GM12878 (cell line): ENCODE data around the gene DYNLT2. TPM values are rescaled to one million over a fixed set of nuclear protein-coding genes. Genes with fewer than 3 reads are reported as not detected.
A peak's percentile ranks its signal among the peaks of the same experiment; 100 is the strongest.

Source experiments
- ATAC-seq: fragments of 200-7000 bp; cut with Tn5 transposase; 3 replicates; pipeline ENCODE4 v1.9.1; 2020; ENCODE audit warnings: mild to moderate bottlenecking, moderate library complexity
- BruUV-seq: library from RNA; stranded (reverse); fragments of 400-500 nt; replicated peaks from 2 replicates; lab custom pipeline; 2021; lab: Mats Ljungman, UMichigan
- CTCF ChIA-PET: fragments of 300-600 bp; sonication (Branson Sonifier 250); formaldehyde crosslinking; extraction: SDS; loops from one replicate; lab custom pipeline; 2021; ENCODE audit warnings: inconsistent platforms; lab: Yijun Ruan, JAX
- POLR2A ChIA-PET: fragments of 350-600 bp; formaldehyde crosslinking; extraction: SDS; loops from one replicate; lab custom pipeline; 2021; ENCODE audit warnings: inconsistent platforms; lab: Charles Lee
- RAD21 ChIA-PET: fragments of 300-600 bp; sonication (Branson Sonifier 250); formaldehyde crosslinking; loops from one replicate; lab custom pipeline; 2023; ENCODE audit warnings: antibody characterized with exemption; ENCODE audit not compliant: unreplicated experiment; lab: Charles Lee
- SMC1A ChIA-PET: fragments of 300-600 bp; sonication (Branson Sonifier 250); formaldehyde crosslinking; loops from one replicate; lab custom pipeline; 2023; ENCODE audit not compliant: unreplicated experiment, uncharacterized antibody; lab: Charles Lee
- DNase-seq: peaks from one replicate; pipeline ENCODE4 v3.0.0-alpha.2; 2011; ENCODE audit warnings: low read depth, low spot score
- FAIRE-seq: peaks from 3 replicates; lab custom pipeline; 2011; peaks lifted over from hg19 to GRCh38; lab: Jason Lieb, UNC
- H2AFZ ChIP-seq: 2 replicates; pipeline ENCODE4 v1.6.0; 2011; ENCODE audit warnings: low read depth, low read length, control low read depth; ENCODE audit not compliant: control insufficient read depth
- H3K27ac ChIP-seq: 2 replicates; pipeline ENCODE4 v1.5.1; 2011; ENCODE audit warnings: control low read depth; ENCODE audit not compliant: control insufficient read depth, insufficient read depth
- H3K27me3 ChIP-seq, 2 experiments: replicated peaks in 1 of 2; 2 replicates each; pipeline versions ENCODE4 v1.6.0 to v1.6.1; 2011; ENCODE audit warnings: low read length in 1 of 2; ENCODE audit not compliant: control insufficient read depth in 2 of 2, insufficient read depth in 2 of 2
- H3K36me3 ChIP-seq, 2 experiments: 2 replicates each; pipeline ENCODE4 v1.5.1; 2011; ENCODE audit warnings: low read length in 1 of 2; ENCODE audit not compliant: control insufficient read depth in 2 of 2, insufficient read depth in 2 of 2
- H3K4me1 ChIP-seq: 2 replicates; pipeline ENCODE4 v1.6.1; 2011; ENCODE audit warnings: mild to moderate bottlenecking, low read length, moderate library complexity, mixed read lengths; ENCODE audit not compliant: control insufficient read depth, insufficient read depth
- H3K4me2 ChIP-seq: 2 replicates; pipeline ENCODE4 v1.6.0; 2011; ENCODE audit warnings: control low read depth; ENCODE audit not compliant: control insufficient read depth, insufficient read depth
- H3K4me3 ChIP-seq: fragments of 200-600 bp; sonication (generic); 2 replicates; pipeline ENCODE4 v1.5.1; 2016
- H3K79me2 ChIP-seq: 2 replicates; pipeline ENCODE4 v1.6.0; 2011; ENCODE audit warnings: low read length; ENCODE audit not compliant: control insufficient read depth, insufficient read depth
- H3K9ac ChIP-seq: 2 replicates; pipeline ENCODE4 v1.8.0; 2011; ENCODE audit warnings: low read length, control low read depth, mixed read lengths; ENCODE audit not compliant: control insufficient read depth, insufficient read depth
- H3K9me3 ChIP-seq: replicated peaks from 3 replicates; pipeline ENCODE4 v1.5.1; 2011; ENCODE audit warnings: mild to moderate bottlenecking, low read length; ENCODE audit not compliant: control insufficient read depth, insufficient read depth
- H4K20me1 ChIP-seq: 2 replicates; pipeline ENCODE4 v1.6.0; 2011; ENCODE audit not compliant: control insufficient read depth, insufficient read depth
- ATF7 ChIP-seq: fragments of 450-650 bp; IDR thresholded peaks from 2 replicates; pipeline ENCODE4 v1.6.1; 2016; ENCODE audit warnings: low read depth, mild to moderate bottlenecking
- BRCA1 ChIP-seq: IDR thresholded peaks from 2 replicates; pipeline ENCODE4 v1.6.1; 2011; ENCODE audit warnings: low read depth, low read length, improper control_type of control experiment
- CHD4 ChIP-seq: fragments of 200-600 bp; sonication (generic); IDR thresholded peaks from 2 replicates; pipeline ENCODE4 v1.6.1; 2016; ENCODE audit warnings: mild to moderate bottlenecking
- CREM ChIP-seq: IDR thresholded peaks from 2 replicates; pipeline ENCODE4 v1.6.1; 2014; ENCODE audit warnings: antibody characterized with exemption, low read depth
- IKZF1 ChIP-seq: fragments of 450-650 bp; conservative IDR thresholded peaks from 2 replicates; pipeline ENCODE4 v1.6.1; 2017; ENCODE audit warnings: antibody characterized with exemption, mild to moderate bottlenecking
- PAX5 ChIP-seq: IDR thresholded peaks from 2 replicates; pipeline ENCODE4 v1.6.1; 2011; ENCODE audit warnings: low read depth, low read length, borderline replicate concordance
- PRDM15 ChIP-seq: fragments of 450-650 bp; formaldehyde crosslinking; IDR thresholded peaks from 2 replicates; pipeline ENCODE4 v1.4.0; 2020; ENCODE audit warnings: mild to moderate bottlenecking, moderate library complexity
- RB1 ChIP-seq: fragments of 450-650 bp; formaldehyde crosslinking; IDR thresholded peaks from 2 replicates; pipeline ENCODE4 v1.6.1; 2017; ENCODE audit warnings: mild to moderate bottlenecking, borderline replicate concordance
- RCOR1 ChIP-seq: conservative IDR thresholded peaks from 2 replicates; pipeline ENCODE4 v1.6.1; 2012; ENCODE audit warnings: low read depth, low read length, improper control_type of control experiment
- SIN3A ChIP-seq: IDR thresholded peaks from 2 replicates; pipeline ENCODE4 v1.6.1; 2012; ENCODE audit warnings: low read depth, low read length, improper control_type of control experiment
- STAT3 ChIP-seq: IDR thresholded peaks from 2 replicates; pipeline ENCODE4 v1.6.1; 2011; ENCODE audit warnings: low read depth, low read length, improper control_type of control experiment
- YBX1 ChIP-seq: fragments of 450-650 bp; IDR thresholded peaks from 2 replicates; pipeline ENCODE4 v1.6.1; 2016; ENCODE audit warnings: antibody characterized with exemption
- ZNF592 ChIP-seq: fragments of 450-650 bp; IDR thresholded peaks from 2 replicates; pipeline ENCODE4 v1.6.1; 2017; ENCODE audit warnings: mild to moderate bottlenecking, moderate library complexity
- WGBS: methylation state at CpG from one replicate; pipeline ENCODE4 v1.1.6; 2016; ENCODE audit warnings: low lambda C conversion rate; ENCODE audit not compliant: insufficient replicate concordance, insufficient coverage; ENCODE audit errors: missing lambda C conversion rate; 5-methylcytosine and 5-hydroxymethylcytosine counted together
- in situ Hi-C: fragments of 300-500 bp; cut with MboI; formaldehyde crosslinking; loops from 9 replicates; pipeline ENCODE4 v1.14.3; 2018; ENCODE audit warnings: mixed read lengths
- intact Hi-C: fragments of 100-400 bp; cut with micrococcal nuclease; formaldehyde crosslinking; loops from one replicate; pipeline ENCODE4 v1.14.2; 2022; ENCODE audit not compliant: unreplicated experiment
- polyA plus RNA-seq, 11 experiments: library from polyadenylated mRNA; depleted of rRNA in 4 of 11; unstranded in 6 of 11; stranded (reverse) in 5 of 11; fragments of >200 nt; fragmentation: Nextera tagmentation in 4 of 11; fragmentation: Illumina TruSeq in 1 of 11; extraction: Ambion mirVana in 4 of 11; extraction: Trizol in 1 of 11; gene quantifications; 1 replicate in 1 of 11; 2 replicates in 10 of 11; pipeline versions ENCODE4 v1.2.1 to v1.2.3, GENCODE V29; 2011 to 2016; ENCODE audit warnings: inconsistent platforms in 2 of 11, missing spikeins in 2 of 11, low read depth in 1 of 11
- total RNA-seq, 4 experiments: library from RNA; depleted of rRNA in 3 of 4; stranded (reverse); fragments of >200 nt in 3 of 4; fragmentation: Illumina TruSeq in 1 of 4; extraction: Trizol in 1 of 4; gene quantifications; 2 replicates each; pipeline versions ENCODE4 v1.2.1 to v1.2.3, GENCODE V29; 2013 to 2021
- TF ChIP-seq, protein P1 (sequence below): fragments of 450-650 bp; formaldehyde crosslinking; IDR thresholded peaks from 2 replicates; pipeline ENCODE4 v1.5.0; 2022; ENCODE audit warnings: mild to moderate bottlenecking, missing genetic modification characterization

Gene DYNLT2
- total and polyA plus RNA-seq, 10 of the 15 experiments (the other 5 are each of a cell fraction or from before 2014, with no cell fraction given) = 2.2 to 5.9 (median 5.4) TPM

DNA sequence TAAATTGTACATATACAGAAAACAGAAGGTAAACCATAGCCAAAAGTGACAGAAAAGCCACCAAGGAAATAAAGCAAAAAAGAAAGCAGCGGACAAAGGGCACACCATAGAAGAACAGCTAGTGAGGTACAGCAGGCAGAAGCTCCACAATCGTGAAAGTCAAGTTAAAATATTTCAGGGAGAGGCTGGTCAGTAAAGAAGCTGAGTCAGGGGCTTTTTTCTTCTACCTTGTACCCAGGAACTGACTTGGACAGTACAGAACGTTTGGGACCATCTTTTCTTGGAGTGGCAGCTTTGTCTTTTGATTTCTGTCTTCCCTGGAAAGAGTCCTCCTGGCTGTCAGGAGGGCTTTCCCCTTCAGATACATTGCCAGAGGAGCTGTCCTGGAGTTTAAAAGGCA, 41.4 kb downstream of the DYNLT2 start:
- no peaks in the 10 kb centered on the region for H4K20me1 ChIP-seq
- TF ChIP-seq ZNF592 (no peak), STAT3 (no peak), BRCA1 (no peak), RB1 (no peak), YBX1 (no peak), PAX5 (no peak), PRDM15 (CRISPR knock-in tag) (no peak), ATF7 (no peak), CHD4 (no peak), SIN3A (no peak), CREM (no peak), IKZF1 (no peak), RCOR1 (no peak)
- TF ChIP-seq, protein P1, sequence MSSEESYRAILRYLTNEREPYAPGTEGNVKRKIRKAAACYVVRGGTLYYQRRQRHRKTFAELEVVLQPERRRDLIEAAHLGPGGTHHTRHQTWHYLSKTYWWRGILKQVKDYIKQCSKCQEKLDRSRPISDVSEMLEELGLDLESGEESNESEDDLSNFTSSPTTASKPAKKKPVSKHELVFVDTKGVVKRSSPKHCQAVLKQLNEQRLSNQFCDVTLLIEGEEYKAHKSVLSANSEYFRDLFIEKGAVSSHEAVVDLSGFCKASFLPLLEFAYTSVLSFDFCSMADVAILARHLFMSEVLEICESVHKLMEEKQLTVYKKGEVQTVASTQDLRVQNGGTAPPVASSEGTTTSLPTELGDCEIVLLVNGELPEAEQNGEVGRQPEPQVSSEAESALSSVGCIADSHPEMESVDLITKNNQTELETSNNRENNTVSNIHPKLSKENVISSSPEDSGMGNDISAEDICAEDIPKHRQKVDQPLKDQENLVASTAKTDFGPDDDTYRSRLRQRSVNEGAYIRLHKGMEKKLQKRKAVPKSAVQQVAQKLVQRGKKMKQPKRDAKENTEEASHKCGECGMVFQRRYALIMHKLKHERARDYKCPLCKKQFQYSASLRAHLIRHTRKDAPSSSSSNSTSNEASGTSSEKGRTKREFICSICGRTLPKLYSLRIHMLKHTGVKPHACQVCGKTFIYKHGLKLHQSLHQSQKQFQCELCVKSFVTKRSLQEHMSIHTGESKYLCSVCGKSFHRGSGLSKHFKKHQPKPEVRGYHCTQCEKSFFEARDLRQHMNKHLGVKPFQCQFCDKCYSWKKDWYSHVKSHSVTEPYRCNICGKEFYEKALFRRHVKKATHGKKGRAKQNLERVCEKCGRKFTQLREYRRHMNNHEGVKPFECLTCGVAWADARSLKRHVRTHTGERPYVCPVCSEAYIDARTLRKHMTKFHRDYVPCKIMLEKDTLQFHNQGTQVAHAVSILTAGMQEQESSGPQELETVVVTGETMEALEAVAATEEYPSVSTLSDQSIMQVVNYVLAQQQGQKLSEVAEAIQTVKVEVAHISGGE (CRISPR knock-in tag) = no peak
- ChIA-PET RAD21 (interaction anchor here (1.0 kb wide), 1 partner anchor 13 kb away, joined by 3 read pairs; no protein-coding TSS in a partner anchor), CTCF (interaction anchor here (1.2 to 2.5 kb wide), 4 partner anchors 9 to 841 kb away, joined by 3 to 13 read pairs (median 7); no protein-coding TSS in a partner anchor), POLR2A (interaction anchor here (1.1 kb wide), 1 partner anchor 12 kb away, joined by 3 read pairs; no protein-coding TSS in a partner anchor), SMC1A (interaction anchor here (1.2 to 1.7 kb wide), 3 partner anchors 12 to 42 kb away, joined by 3 to 8 read pairs (median 6); partner anchors contain the start of genes DYNLT2 and ERMARD)
- peaks cover 4% of the 10 kb centered on the region for H3K79me2 ChIP-seq
- H3K4me3 ChIP-seq = no peak overlapping the region
- H3K9me3 ChIP-seq = no peaks in the 10 kb centered on the region
- intact Hi-C loops (no loop called here), in situ Hi-C loops (no loop called here)
- H3K36me3 ChIP-seq = peaks cover 0 to 2% of the 10 kb centered on the region in 2 experiments; a peak in 3 of 4 replicates
- BruUV-seq = no TSS peak
- H3K9ac ChIP-seq = no peak overlapping the region
- DNase-seq (no peak), FAIRE-seq (peak; percentile 35), ATAC-seq (no peak)
- no peak overlapping the region for H2AFZ ChIP-seq
- H3K27me3 ChIP-seq = no peaks in the 10 kb centered on the region
- 65% methylated on average over 3 of the region's 3 CpGs for WGBS
- H3K4me2 ChIP-seq = no peak overlapping the region
- H3K27ac ChIP-seq = no peak overlapping the region
- peaks cover 6% of the 10 kb centered on the region; the same call in 1 of the 2 replicates for H3K4me1 ChIP-seq
